GM23338 (cell line): ENCODE data around the gene CBFA2T3. TPM values are rescaled to one million over a fixed set of nuclear protein-coding genes. Genes with fewer than 3 reads are reported as not detected.

Source experiments
- ATAC-seq: fragments of 200-7000 bp; cut with Tn5 transposase; 3 replicates; pipeline ENCODE4 v1.9.1; 2020
- DNase-seq: peaks from one replicate; pipeline ENCODE4 v3.0.0-alpha.2; 2015; ENCODE audit warnings: low spot score
- H2AFZ ChIP-seq: fragments of 200-600 bp; sonication (generic); 2 replicates; pipeline ENCODE4 v1.8.0; 2016; ENCODE audit warnings: antibody characterized with exemption, mild to moderate bottlenecking, moderate library complexity
- H3F3A ChIP-seq: fragments of 200-600 bp; sonication (generic); replicated peaks from 2 replicates; pipeline ENCODE4 v1.8.0; 2017; ENCODE audit warnings: antibody characterized with exemption, mixed run types, low read depth
- H3K27ac ChIP-seq: fragments of 200-600 bp; sonication (generic); 2 replicates; pipeline ENCODE4 v1.6.1; 2016; ENCODE audit warnings: low read depth
- H3K27me3 ChIP-seq: fragments of 200-600 bp; sonication (generic); 2 replicates; pipeline ENCODE4 v1.8.0; 2016; ENCODE audit warnings: mild to moderate bottlenecking, mixed run types, moderate library complexity; ENCODE audit not compliant: insufficient read depth
- H3K36me3 ChIP-seq: fragments of 200-600 bp; sonication (generic); 2 replicates; pipeline ENCODE4 v1.8.0; 2016; ENCODE audit warnings: mild to moderate bottlenecking; ENCODE audit not compliant: insufficient read depth
- H3K4me1 ChIP-seq: fragments of 200-600 bp; sonication (generic); 2 replicates; pipeline ENCODE4 v1.8.0; 2016; ENCODE audit warnings: mild to moderate bottlenecking, moderate library complexity; ENCODE audit not compliant: insufficient read depth
- H3K4me2 ChIP-seq: fragments of 200-600 bp; sonication (generic); 2 replicates; pipeline ENCODE4 v1.7.1; 2017; ENCODE audit warnings: mixed run types
- H3K4me3 ChIP-seq: fragments of 200-600 bp; sonication (generic); 2 replicates; pipeline ENCODE4 v1.6.1; 2016; ENCODE audit warnings: mixed run types
- H3K79me2 ChIP-seq: fragments of 200-600 bp; sonication (generic); replicated peaks from 2 replicates; pipeline ENCODE4 v1.8.0; 2017; ENCODE audit warnings: mild to moderate bottlenecking; ENCODE audit not compliant: insufficient read depth
- H3K9me2 ChIP-seq: fragments of 200-600 bp; sonication (generic); 2 replicates; pipeline ENCODE4 v1.8.0; 2017; ENCODE audit not compliant: insufficient read depth
- H4K20me1 ChIP-seq: fragments of 200-600 bp; sonication (generic); replicated peaks from 2 replicates; pipeline ENCODE4 v1.8.0; 2017; ENCODE audit warnings: mild to moderate bottlenecking; ENCODE audit not compliant: insufficient read depth
- H3K27ac Mint-ChIP-seq: 2 replicates; pipeline ENCODE4 v1.8.0; 2020; ENCODE audit warnings: inconsistent platforms, mild to moderate bottlenecking, moderate library complexity, mixed read lengths
- H3K27me3 Mint-ChIP-seq: 3 replicates; pipeline ENCODE4 v1.8.0; 2022; ENCODE audit warnings: low read depth, mild to moderate bottlenecking, moderate library complexity, mixed read lengths, inconsistent platforms; ENCODE audit not compliant: insufficient read depth, poor library complexity
- H3K36me3 Mint-ChIP-seq: 3 replicates; pipeline ENCODE4 v1.8.0; 2021; ENCODE audit warnings: low read depth, mild to moderate bottlenecking, inconsistent platforms, moderate library complexity, mixed read lengths
- H3K4me1 Mint-ChIP-seq: 3 replicates; pipeline ENCODE4 v1.8.0; 2020; ENCODE audit warnings: mild to moderate bottlenecking, inconsistent platforms, mixed read lengths
- H3K4me3 Mint-ChIP-seq: 3 replicates; pipeline ENCODE4 v1.8.0; 2021; ENCODE audit warnings: moderate library complexity, mild to moderate bottlenecking, inconsistent platforms, mixed read lengths
- H3K9me3 Mint-ChIP-seq: 3 replicates; pipeline ENCODE4 v1.8.0; 2020; ENCODE audit warnings: moderate library complexity, mild to moderate bottlenecking, inconsistent platforms, mixed read lengths
- CREB1 ChIP-seq: fragments of 250-450 bp; sonication (Bioruptor Pico); IDR thresholded peaks from 2 replicates; pipeline ENCODE4 v1.5.0; 2020; ENCODE audit warnings: low read depth, mild to moderate bottlenecking, moderate library complexity
- CTCF ChIP-seq, 2 experiments: fragments of 200-600 bp in 1 of 2; sonication (generic) in 1 of 2; conservative IDR thresholded peaks; 2 replicates each; pipeline versions ENCODE4 v1.5.1 to v1.6.1; 2016 to 2017; ENCODE audit warnings: antibody characterized with exemption in 2 of 2, low read depth in 2 of 2, mild to moderate bottlenecking in 2 of 2, moderate library complexity in 1 of 2
- ETS1 ChIP-seq: IDR thresholded peaks from 2 replicates; pipeline ENCODE4 v1.6.1; 2016; ENCODE audit warnings: antibody characterized with exemption
- EZH2 ChIP-seq: fragments of 200-600 bp; sonication (generic); IDR thresholded peaks from one replicate; pipeline ENCODE4 v1.8.0; 2017; ENCODE audit warnings: antibody characterized with exemption, mild to moderate bottlenecking, low read depth; ENCODE audit not compliant: unreplicated experiment
- EZH2phosphoT487 ChIP-seq: fragments of 200-600 bp; sonication (generic); IDR thresholded peaks from one replicate; pipeline ENCODE4 v1.8.1; 2018; ENCODE audit warnings: antibody characterized with exemption; ENCODE audit not compliant: unreplicated experiment
- JUNB ChIP-seq: IDR thresholded peaks from one replicate; pipeline ENCODE4 v1.6.1; 2016; ENCODE audit warnings: antibody characterized with exemption; ENCODE audit not compliant: unreplicated experiment
- NANOG ChIP-seq: IDR thresholded peaks from 2 replicates; pipeline ENCODE4 v1.6.1; 2016; ENCODE audit warnings: antibody characterized with exemption, borderline replicate concordance
- POLR2AphosphoS5 ChIP-seq: IDR thresholded peaks from 2 replicates; pipeline ENCODE4 v1.6.1; 2016; ENCODE audit warnings: antibody characterized with exemption, low read depth
- STAT1 ChIP-seq: IDR thresholded peaks from one replicate; pipeline ENCODE4 v1.6.1; 2016; ENCODE audit warnings: antibody characterized with exemption; ENCODE audit not compliant: unreplicated experiment
- ZNF114 ChIP-seq: fragments of 250-450 bp; sonication (Bioruptor Pico); IDR thresholded peaks from 2 replicates; pipeline ENCODE4 v1.5.0; 2020; ENCODE audit warnings: mild to moderate bottlenecking, moderate library complexity
- ZNF331 ChIP-seq: fragments of 250-450 bp; sonication (Bioruptor Pico); IDR thresholded peaks from 2 replicates; pipeline ENCODE4 v1.5.0; 2020; ENCODE audit warnings: low read depth, mild to moderate bottlenecking, moderate library complexity
- ZNF462 ChIP-seq: fragments of 250-450 bp; sonication (Bioruptor Pico); IDR thresholded peaks from 2 replicates; pipeline ENCODE4 v1.5.0; 2020; ENCODE audit warnings: mild to moderate bottlenecking, moderate library complexity
- polyA plus RNA-seq: library from polyadenylated mRNA; unstranded; fragments of >200 nt; fragmentation: Nextera tagmentation; extraction: Ambion mirVana; gene quantifications from 2 replicates; pipeline ENCODE4 v1.2.1, GENCODE V29; 2016
- total RNA-seq: library from RNA; depleted of rRNA; stranded (reverse); fragments of >200 nt; shearing (Covaris generic); gene quantifications from 2 replicates; pipeline ENCODE4 v1.2.3, GENCODE V29; 2014
- TF ChIP-seq, protein P1 (sequence below): IDR thresholded peaks from one replicate; pipeline ENCODE4 v1.6.1; 2018; ENCODE audit warnings: antibody characterized with exemption; ENCODE audit not compliant: unreplicated experiment

The CBFA2T3 gene
- total and polyA plus RNA-seq, 2 experiments from 2014 or later = 0.87 to 1.5 TPM

DNA sequence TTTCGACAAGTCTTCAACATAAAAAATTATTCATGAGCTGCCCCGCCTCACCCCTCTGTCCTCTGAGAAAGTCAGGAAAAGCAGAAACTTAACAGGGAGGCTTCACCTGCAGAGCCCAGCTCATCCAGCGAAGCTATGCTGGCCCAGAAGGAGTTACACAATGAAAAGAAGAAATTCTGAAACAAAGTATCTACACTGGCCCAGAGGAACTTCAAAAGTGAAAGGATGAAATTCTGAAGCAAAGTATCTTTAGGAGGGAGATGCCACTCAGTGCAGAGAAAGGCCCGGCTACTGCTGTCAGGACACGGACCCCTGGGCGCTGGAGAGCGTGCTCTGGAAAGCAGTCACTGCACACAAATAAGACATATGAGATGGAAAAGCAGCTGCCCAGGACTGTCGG is 121.8 kb downstream of the CBFA2T3 start:
- Histone ChIP-seq H3K9me2 (no peaks in the 10 kb centered on the region), H3K4me1 (no peaks in the 10 kb centered on the region; the same call in 1 of the 2 replicates), H3K27ac (no peak overlapping the region), H3K4me3 (no peak overlapping the region), H4K20me1 (peaks cover 7% of the 10 kb centered on the region; the same call in 1 of the 2 replicates), H3K79me2 (peaks cover 18% of the 10 kb centered on the region), H3K27me3 (no peaks in the 10 kb centered on the region), H3K4me2 (no peak overlapping the region), H3K36me3 (no peaks in the 10 kb centered on the region), H3F3A (0 out of 2 replicates have a peak, but pooled peaks cover 3% of the 10 kb centered on the region), H2AFZ (no peak overlapping the region)
- Mint-ChIP-seq H3K4me3 (peak overlapping the region; percentile 52), H3K4me1 (peaks cover 21% of the 10 kb centered on the region), H3K27ac (no peak overlapping the region), H3K36me3 (peaks cover 46% of the 10 kb centered on the region), H3K27me3 (peaks cover 10% of the 10 kb centered on the region), H3K9me3 (peaks cover 12% of the 10 kb centered on the region)
- DNase-seq (no peak), ATAC-seq (no peak)
- TF ChIP-seq STAT1 (no peak), JUNB (no peak), EZH2 (no peak), CTCF (conservative IDR thresholded peaks at IDR 0.05; ENCODE audit: low read depth in 2 of 2) (no peak), NANOG (no peak), ETS1 (no peak), ZNF331 (CRISPR knock-in tag) (no peak), ZNF114 (CRISPR knock-in tag) (no peak), POLR2AphosphoS5 (no peak), ZNF462 (CRISPR knock-in tag) (no peak), CREB1 (no peak), EZH2phosphoT487 (no peak)
- TF ChIP-seq, protein P1, sequence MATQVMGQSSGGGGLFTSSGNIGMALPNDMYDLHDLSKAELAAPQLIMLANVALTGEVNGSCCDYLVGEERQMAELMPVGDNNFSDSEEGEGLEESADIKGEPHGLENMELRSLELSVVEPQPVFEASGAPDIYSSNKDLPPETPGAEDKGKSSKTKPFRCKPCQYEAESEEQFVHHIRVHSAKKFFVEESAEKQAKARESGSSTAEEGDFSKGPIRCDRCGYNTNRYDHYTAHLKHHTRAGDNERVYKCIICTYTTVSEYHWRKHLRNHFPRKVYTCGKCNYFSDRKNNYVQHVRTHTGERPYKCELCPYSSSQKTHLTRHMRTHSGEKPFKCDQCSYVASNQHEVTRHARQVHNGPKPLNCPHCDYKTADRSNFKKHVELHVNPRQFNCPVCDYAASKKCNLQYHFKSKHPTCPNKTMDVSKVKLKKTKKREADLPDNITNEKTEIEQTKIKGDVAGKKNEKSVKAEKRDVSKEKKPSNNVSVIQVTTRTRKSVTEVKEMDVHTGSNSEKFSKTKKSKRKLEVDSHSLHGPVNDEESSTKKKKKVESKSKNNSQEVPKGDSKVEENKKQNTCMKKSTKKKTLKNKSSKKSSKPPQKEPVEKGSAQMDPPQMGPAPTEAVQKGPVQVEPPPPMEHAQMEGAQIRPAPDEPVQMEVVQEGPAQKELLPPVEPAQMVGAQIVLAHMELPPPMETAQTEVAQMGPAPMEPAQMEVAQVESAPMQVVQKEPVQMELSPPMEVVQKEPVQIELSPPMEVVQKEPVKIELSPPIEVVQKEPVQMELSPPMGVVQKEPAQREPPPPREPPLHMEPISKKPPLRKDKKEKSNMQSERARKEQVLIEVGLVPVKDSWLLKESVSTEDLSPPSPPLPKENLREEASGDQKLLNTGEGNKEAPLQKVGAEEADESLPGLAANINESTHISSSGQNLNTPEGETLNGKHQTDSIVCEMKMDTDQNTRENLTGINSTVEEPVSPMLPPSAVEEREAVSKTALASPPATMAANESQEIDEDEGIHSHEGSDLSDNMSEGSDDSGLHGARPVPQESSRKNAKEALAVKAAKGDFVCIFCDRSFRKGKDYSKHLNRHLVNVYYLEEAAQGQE = no peak
